ENCODE data around the gene CNTN1.
"Not testable (repeated sequence)": the region's sequence is repeated elsewhere in the genome, so short reads cannot be mapped to it uniquely, and the experiment has no call there.

The CNTN1 gene

DNA sequence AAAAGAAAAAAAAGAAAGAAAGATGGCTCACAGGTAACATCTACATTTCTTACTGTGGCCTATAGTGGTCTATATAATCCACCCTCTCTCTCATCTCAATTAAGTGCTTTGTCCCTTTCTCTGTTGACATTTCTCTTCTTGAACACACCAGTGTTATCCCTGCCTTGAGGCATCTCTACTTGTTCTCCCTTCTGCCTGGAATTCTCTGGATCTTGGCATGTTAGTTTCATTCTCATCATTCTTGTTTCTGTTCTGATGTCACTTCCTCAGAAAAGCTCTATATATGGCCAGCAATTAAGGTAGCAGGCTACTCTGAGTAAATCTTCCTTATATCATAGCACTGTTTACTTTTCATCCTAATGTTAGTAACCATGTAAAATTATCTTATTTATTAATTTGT lies 340.1 kb downstream of the CNTN1 start:
- DNase-seq, result no peak

DNA sequence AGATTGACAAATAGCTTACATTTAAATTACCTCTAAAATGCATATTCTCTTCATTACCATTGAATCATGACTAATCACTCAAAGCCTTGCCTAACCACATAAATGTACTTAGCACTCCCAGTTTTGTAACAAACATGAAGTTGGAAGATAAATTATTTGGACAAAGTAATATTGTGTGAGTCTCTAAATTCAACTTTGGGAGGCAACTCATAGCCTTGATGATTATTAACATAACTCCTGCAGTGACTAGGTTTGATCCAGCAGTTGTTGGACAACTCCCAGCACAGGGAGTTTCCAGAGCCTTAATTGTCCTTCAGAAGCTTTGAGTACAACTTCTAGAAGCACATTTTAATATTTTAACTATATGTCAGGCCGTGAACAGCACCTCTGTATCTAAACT lies 342.4 kb downstream of the CNTN1 start:
- DNase-seq, result no peak

DNA sequence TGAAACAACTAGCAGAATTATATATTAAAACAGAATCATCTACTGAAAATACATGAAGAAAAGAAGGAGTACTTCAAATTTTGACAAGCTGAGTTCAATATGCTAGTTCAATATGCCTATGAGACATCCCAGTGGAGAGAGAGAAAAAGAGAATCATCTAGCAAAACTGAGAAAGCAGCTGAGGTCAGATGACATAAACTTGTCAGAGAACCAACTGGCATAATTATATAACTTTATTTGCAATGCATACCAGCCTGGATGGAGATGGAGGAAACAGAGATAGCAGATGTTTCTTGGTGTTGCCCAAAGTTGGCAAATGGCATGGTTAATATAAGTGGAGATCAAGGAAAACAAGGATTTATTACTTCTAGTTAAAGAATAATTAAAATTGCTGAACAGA lies 347.2 kb downstream of the CNTN1 start:
- no peak for DNase-seq

DNA sequence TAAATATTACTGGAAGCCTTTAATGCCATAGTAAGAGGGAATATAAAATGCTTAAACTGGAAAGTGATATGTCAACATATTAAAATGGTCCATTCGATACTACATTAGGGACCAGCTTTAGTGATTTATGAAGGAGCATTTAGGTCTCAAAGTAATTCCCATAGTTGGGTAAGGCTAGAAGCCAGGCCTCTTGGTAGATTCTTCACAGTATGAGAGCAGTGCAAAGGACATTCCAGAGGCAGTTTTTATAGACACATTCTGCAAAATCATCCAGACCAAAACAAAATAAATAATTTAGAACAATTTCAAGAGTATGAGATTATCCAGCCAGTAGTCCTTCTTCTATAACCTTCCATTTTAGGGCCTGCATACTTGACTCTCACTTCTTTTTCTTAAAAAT lies 353.3 kb downstream of the CNTN1 start:
- DNase-seq, result no peak

DNA sequence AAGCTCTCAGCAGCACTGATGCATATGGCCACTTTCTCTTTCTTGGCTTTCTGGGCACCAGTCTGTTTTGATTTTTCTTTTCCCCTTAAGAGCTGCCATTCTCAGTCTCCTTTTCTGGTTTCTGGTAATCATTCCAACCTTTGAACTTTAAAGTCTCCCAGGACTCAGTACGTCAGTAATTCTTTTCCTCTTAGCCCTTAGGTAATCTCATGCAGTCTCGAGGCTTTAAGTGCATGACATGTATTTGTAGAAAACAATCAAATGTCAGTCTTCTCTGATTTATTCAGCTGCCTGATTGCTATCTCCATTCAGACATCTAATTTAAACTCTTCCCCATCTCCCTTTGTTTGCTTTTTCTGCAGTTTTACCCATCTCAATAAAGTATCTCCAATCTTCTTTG lies 356.8 kb downstream of the CNTN1 start:
- DNase-seq, result no peak

DNA sequence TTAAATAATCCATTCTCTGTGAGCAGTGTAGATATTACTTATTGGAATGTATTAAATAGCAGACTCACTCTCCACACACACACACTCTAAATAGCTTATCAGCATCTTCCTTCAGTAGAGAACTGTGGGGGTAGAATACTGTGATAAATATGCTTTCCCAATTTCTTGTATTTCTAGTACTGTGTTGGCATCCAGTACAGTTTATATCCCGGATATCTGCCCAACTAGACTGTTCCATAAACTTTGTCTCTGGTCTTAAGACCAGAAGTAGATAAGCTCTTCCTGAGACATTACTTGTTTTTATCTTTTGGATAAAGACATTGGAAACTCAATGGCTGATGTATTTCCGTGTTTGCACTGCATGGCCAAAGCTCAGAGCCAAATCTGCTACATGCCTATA lies 359.7 kb downstream of the CNTN1 start:
- DNase-seq, result no peak

DNA sequence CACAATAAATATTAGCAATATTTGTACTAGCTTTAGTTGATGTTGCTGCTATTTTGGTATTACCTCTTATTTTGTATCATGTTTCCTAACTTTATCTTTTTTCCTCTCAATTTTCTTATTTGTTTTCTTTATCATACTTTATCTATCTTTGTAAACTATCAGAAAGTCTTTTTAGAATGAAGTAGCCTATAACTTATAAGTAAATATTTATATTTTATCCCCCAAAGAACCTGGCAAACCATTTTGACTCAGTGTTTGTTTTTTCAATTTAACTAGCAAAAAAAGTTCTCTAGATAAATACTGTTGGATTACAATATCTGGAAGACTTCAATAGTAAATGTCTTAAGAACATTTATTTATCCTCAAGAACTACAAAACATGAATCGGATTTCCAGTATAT lies 360.2 kb downstream of the CNTN1 start:
- no peak for DNase-seq

DNA sequence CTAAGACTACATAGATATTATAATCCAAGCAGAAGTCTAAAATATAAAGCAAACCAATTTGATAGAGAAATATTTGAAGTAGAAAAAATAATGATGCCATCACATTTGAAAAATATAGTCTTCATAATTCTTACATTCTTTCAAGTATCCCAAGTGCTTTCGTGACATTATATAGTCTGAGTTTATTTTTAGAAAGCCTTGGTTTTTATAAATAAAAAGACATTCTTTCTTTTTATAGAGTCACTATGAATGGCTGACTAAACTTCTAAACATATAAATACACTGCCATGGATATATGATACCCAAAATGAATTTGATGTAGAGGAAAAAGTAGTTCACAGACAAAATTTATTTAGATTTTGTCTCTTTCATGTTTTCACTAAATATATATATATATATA lies 360.8 kb downstream of the CNTN1 start:
- no peak for DNase-seq

DNA sequence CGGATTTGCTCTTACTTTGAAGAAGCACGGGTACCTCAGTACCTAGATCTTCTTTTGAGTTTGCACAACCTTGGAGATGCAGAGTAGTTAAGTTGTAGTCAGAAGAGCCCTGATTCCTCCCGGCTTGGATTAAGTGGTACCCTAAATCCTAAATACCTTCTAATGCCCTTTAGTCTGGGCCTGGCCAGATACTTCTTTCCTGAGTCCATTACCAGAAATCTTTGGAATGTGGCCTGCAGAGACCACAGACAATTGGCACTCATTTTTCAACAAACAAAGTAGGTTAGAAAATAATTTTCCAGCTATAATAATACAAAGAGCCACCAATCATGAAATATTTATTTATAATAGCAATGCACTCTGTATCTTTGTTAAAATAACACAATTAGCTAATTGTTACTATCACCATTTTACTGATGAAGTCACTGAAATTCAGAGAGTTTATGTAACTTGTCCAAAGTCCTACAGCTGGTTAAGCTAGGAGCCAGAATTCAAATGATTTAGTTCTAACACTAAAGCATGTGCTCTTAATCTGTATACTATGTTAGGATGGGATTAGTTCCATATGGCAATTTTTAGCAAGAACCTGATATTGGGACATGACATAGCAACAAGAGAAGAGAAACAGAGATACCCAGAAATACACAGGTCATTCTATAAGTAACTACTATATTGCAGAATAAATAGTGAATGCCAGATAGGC lies 363.8 kb downstream of the CNTN1 start:
- DNase-seq, result no peak

DNA sequence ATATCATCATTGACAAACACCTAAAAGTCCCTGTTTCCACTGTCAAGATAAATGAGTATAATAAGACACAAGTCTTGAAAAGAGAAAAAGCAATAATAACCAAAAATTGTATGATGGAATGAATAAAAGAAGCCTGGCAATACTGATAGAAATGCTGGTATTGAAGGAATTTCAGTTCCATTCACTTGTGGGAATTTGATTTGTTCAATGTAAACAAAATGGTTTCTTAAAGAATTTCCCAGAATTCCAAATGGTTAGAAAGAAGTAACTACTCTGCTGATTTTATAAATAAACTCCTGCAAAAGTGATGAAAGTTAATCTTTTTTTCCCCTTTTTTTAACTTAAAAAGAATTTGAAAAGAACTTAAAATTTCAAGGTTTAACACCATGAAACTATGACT lies 366.0 kb downstream of the CNTN1 start:
- no peak for DNase-seq

DNA sequence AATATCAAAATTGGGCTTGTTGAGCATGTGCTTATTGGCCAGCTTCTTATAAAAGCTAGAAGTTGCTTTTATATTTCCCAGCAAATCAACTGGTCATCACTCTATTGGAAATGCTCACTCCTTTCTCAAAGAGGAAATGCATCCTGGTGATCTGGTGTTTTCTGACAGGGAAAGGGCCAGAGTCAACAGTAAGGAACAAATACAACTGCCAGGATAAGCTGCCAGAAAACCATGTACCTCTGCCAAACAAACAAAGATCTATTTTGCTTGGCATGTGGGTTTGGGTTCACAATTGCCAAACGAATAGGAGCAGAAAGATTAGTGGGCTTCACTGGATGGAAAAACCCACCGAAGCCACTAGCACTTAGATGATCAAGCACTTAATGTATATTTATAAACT lies 369.0 kb downstream of the CNTN1 start:
- no peak for DNase-seq

DNA sequence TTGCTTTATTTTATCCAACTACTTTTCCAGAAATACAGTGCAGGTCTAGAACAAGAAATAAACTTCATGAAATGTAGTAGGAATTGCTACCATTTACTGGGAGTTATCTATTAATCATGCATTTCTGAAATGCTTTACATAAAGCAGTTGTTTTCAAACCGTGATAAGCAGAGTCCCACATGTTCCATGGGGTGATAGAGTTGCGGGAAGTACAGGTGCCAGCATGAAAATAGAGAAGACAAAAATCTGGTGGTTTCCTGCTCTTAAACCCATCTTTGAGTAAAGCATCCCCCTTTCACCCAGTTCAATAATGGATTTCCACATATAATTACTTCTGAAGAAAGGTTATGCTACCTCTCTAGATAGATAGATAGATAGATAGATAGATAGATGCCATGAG lies 372.2 kb downstream of the CNTN1 start:
- no peak for DNase-seq

DNA sequence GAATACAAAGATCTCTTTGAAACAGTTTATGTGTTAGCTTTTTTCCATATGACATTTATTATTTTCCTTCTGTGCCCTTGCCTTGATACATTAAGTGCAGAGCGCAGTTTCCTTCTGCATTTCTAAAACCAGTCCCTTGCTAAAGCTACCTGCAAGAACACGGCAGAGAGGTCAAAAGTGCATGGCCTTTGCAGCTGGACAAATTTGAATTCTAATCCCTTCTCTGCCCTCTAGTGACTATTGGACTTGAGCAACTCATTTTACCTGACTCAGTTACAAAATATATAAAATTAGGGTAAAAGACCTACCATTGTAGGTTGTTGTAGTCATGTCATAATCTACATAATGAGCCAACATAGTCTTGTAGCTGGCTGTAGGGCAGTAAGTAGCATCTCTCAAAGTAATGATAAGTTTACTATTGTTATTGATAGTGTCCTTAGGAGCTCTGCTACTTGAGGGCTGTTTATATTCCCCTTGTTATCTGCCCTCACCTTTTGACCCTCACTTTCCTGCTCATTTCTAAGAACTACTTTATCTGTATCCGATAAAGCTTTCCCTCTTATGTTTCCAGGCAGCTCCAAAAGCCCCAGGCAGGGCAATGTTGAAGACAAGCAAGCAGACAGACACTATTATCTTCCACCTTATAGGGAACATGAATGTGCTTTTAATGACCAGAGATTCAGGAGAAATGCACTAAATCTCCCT lies 375.9 kb downstream of the CNTN1 start:
- no peak for DNase-seq

DNA sequence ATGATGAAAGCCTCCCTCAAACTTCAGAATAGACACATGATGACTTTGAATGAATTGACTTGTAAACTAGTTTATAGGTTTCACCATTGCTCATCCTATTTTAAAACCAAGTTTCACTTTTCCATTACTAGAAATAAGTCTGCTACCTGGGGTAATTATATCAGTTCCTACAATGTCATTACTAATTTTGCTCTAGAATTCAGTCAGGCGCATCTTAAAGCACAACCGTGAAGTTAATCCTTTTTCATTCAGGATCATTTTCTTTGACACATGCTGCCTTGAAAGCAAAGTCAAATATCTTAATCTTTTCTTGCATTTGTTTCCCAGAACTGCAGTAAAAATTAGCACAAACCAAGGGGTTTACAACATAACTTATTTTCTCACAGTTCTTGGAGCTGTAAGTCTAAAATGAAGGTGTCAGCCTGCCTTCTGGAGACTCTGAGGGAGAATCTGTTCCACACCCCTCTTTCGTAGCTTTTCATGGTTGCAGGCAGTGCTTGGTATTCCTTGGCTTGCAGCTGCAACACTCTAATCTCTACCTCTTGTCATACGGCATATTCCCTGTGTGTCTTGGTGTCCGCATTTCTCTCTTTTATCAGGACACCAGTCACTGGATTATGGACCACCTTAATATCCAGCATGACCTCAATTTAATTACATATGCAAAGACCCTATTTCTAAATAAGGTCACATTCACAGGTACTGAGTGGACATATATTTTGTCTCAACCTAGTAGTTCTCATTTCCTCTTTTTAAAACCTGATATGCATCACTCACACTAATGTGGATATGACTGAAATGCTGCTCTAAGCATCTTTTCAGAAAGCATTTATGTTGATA lies 381.6 kb downstream of the CNTN1 start:
- no peak for DNase-seq

DNA sequence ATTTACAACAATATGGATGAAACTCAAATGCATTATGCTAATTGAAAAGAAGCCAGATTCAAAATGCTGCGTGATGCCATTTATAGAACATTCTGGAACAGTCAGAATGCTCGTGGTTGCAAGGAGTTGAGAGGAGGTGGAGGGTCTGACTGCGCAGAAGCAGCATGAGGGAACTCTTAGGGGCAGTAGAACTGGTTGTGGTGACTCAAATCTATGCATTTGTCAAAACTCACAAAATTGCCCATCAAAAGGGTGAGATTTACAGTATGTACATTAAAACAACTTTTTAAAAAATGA lies 382.2 kb downstream of the CNTN1 start:
- no peak for DNase-seq

DNA sequence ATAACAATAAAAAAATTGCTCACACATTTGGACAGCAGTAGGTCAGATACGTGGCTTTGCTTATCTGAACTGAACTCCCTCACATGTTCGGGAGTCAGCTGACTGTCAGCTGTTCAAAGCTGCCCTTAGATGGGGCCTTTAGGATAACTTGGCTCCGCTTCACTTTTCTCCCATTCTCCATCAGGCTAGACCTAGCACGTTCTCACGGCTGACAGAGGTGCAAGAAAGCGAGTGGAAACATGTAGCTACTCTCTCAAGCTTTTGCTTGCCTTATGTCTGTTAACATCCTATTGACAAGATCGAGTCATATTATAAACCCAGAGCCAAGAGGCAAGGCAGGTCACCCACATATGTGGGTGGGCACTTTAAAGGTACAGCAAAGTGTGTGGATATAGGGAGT lies 383.9 kb downstream of the CNTN1 start:
- no peak for DNase-seq

DNA sequence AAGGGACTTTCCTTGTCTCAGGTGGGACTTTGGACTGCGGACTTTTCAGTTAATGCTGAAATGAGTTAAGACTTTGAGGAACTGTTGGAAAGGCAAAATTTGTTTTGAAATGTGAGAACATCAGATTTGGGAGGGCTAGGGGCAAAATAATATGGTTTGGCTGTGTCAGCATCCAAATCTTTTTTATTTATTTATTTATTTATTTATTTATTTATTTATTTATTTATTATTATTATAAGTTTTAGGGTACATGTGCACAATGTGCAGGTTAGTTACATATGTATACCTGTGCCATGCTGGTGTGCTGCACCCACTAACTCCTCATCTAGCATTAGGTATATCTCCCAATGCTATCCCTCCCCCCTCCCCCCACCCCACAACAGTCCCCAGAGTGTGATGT lies 389.0 kb downstream of the CNTN1 start:
- not testable (repeated sequence) for DNase-seq

DNA sequence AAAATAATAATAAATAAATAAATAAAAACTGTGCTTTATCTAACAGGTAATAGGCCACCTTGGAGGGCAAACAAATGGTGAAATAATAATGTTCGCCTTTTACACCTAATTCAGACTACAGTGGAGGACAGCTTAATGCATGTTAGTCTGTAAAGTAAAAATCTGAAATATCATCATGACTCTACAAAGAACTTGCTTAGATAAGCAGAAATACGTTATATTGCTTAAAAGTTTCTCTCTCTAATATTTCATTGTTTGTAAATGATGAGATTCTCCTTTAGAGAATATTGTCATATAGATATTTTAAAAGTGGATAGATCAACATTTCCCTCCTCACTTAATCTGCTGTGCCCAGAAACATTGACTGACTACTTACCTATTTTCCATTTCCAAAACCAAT lies 397.2 kb downstream of the CNTN1 start:
- DNase-seq, result no peak

DNA sequence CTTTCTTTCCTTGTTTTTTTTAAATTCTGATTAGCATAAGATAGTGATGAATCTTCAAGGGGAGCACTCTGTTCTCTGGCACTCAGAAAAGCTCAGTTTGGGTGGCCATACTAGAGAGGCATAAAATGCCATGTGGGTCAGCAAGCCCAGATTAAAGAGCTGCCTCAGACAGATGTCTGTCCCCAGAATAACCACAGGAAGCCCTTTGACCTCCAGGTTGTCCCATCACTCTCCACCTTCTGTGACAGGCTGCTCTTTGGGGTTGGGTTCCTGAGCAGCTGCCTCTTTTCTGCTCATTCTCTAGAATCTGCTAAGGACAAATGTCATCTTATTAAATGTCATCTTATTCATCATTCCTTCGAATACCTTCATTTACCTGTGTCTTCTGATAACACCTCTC lies 399.9 kb downstream of the CNTN1 start:
- no peak for DNase-seq

DNA sequence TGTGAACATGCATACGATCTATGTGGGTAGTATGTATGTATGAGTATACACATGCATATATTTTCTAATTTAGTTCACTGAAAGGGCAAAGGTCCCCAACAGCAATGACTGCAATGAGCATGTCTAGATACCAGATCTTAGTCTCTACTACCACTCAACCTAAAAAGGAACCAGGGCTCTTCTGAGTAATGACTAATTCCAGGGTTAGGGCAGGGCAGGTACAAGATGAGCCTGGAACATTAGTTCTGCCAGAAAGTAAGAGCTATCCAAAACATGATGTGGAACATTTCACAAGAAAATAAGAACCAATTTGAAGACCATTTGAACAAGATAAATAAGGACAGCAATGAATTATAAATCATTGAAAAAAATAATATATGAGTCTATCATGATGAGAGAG lies 404.6 kb downstream of the CNTN1 start:
- DNase-seq, result no peak

DNA sequence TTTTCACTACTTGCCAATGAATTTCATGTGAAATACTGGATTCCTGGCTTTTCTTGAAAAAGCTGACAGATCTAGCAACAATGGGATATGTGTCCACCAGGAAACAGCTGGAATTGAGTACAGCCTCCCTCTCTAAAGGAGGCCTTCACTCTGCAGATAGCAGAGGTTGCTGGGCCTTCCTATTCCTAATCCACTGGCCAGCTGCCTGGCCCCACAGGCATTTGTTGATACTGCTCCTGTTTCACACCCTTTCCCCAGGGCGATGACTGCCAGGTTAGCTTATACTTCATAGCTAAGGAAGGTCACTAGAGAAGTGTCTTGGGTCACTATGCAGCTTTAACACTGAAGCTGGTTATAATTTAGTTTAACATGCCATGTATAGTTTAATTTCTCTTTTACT lies 408.3 kb downstream of the CNTN1 start:
- DNase-seq, result no peak

DNA sequence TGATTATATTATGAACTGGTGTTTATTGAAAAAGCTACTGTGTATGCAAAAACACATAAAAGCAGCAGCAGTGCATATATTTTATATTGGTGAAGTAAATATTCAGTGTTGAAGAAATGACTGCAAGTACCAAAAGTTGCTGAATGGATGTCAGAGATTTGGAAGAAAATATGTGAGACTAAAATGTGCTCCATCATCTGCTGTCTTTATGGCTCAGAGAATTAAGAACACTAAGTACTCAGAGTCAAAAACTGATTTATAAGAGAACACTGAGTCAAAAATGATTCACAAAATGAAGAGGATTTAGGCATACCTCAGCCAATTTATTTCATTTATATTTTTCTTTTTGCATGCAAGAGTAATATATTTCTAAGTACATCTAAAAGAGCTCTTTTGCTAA lies 409.6 kb downstream of the CNTN1 start:
- DNase-seq, result no peak

DNA sequence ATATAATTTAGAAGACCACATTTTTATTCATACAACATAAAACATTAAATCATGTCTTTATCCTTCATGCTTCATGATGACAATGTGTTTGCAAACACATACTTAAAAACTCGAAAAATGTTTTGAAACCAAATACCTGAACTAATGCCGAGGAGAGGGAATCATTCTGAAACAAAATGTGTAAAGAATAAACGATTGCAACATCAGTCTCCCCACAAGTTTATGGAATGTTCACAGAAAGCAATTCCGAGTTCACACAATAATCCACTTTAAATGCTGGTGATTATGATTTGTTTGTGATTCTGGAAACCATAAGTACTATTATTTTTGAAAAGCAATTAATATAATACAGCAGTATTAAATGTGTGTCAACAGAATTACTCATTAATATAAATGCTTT lies 411.4 kb downstream of the CNTN1 start:
- no peak for DNase-seq
